Ascending aorta (tissue), 2 donors: Measurements from ENCODE around the gene CERS4. TPM values are rescaled to one million over a fixed set of nuclear protein-coding genes. Genes with fewer than 3 reads are reported as not detected.

Experiments
- DNase-seq, 2 donors: peaks; one replicate each; pipeline ENCODE4 v3.0.0-alpha.2; 2019; ENCODE audit warnings: low spot score in 2 of 2
- H3K27ac ChIP-seq, 2 donors: fragments of 200-600 bp; sonication (generic); one replicate each; pipeline ENCODE4 v1.5.1; 2016 to 2017; ENCODE audit warnings: mild to moderate bottlenecking in 1 of 2
- H3K27me3 ChIP-seq: fragments of 200-600 bp; sonication (generic); one replicate; pipeline ENCODE4 v1.5.1; 2017
- H3K36me3 ChIP-seq, 2 donors: fragments of 200-600 bp; sonication (generic); one replicate each; pipeline ENCODE4 v1.5.1; 2016
- H3K4me1 ChIP-seq, 2 donors: fragments of 200-600 bp; sonication (generic); one replicate each; pipeline ENCODE4 v1.5.1; 2016 to 2017; ENCODE audit warnings: mild to moderate bottlenecking in 1 of 2
- H3K4me3 ChIP-seq, 2 donors: fragments of 200-600 bp; sonication (generic); one replicate each; pipeline ENCODE4 v1.5.1; 2016 to 2017; ENCODE audit warnings: mild to moderate bottlenecking in 1 of 2
- H3K9me3 ChIP-seq, 2 donors: fragments of 200-600 bp; sonication (generic); one replicate each; pipeline ENCODE4 v1.5.1; 2016
- CTCF ChIP-seq, 3 experiments: fragments of 200-600 bp in 2 of 3; fragments of 450-650 bp in 1 of 3; sonication (generic) in 2 of 3; IDR thresholded peaks; one replicate each; pipeline ENCODE4 v1.5.1; 2016 to 2019; ENCODE audit warnings: antibody characterized with exemption in 3 of 3, mild to moderate bottlenecking in 1 of 3, moderate library complexity in 1 of 3
- intact Hi-C: fragments of 100-400 bp; cut with DNase I; formaldehyde crosslinking; loops from one replicate; pipeline ENCODE4 v1.15.1; 2023
- total RNA-seq: library from RNA; depleted of rRNA; stranded (reverse); fragments of >200 nt; gene quantifications from one replicate; pipeline ENCODE4 v1.1.0, GENCODE V29; 2016

CERS4 gene
- total RNA-seq, 1 donor from 2014 or later: 20.2 TPM

- H3K9me3 ChIP-seq: no peaks in the 10 kb centered on the region
- intact Hi-C loops: no loop called here
- peaks cover 0 to 6% of the 10 kb centered on the region in 2 donors for H3K4me1 ChIP-seq
- H3K4me3 ChIP-seq: no peak overlapping the region
- H3K27me3 ChIP-seq: no peaks in the 10 kb centered on the region
- TF ChIP-seq CTCF (IDR thresholded peaks at IDR 0.05): no peak
- DNase-seq: no peak
- H3K36me3 ChIP-seq: peaks cover 14 to 33% of the 10 kb centered on the region in 2 donors
- no peak overlapping the region for H3K27ac ChIP-seq
Observed at GRCh38 chr19:8255426-8256125, 46.4 kb downstream of the CERS4 start.

GRCh38 chr19:8256276-8257051 is 47.3 kb downstream of the CERS4 start:
- Histone ChIP-seq H3K36me3 (peaks cover 14 to 33% of the 10 kb centered on the region in 2 donors), H3K4me3 (no peak overlapping the region), H3K27me3 (no peaks in the 10 kb centered on the region), H3K27ac (no peak overlapping the region), H3K4me1 (no peaks in the 10 kb centered on the region), H3K9me3 (no peaks in the 10 kb centered on the region)
- intact Hi-C loops: no loop called here
- DNase-seq: no peak
- TF ChIP-seq CTCF (IDR thresholded peaks at IDR 0.05): no peak

GRCh38 chr19:8257052-8257443 is 47.9 kb downstream of the CERS4 start:
- no peak for DNase-seq
- no peaks in the 10 kb centered on the region for H3K4me1 ChIP-seq
- no peak overlapping the region for H3K27ac ChIP-seq
- intact Hi-C loops: no loop called here
- H3K27me3 ChIP-seq: no peaks in the 10 kb centered on the region
- no peaks in the 10 kb centered on the region for H3K9me3 ChIP-seq
- peaks cover 14 to 39% of the 10 kb centered on the region in 2 donors for H3K36me3 ChIP-seq
- H3K4me3 ChIP-seq: no peak overlapping the region
- TF ChIP-seq CTCF (IDR thresholded peaks at IDR 0.05): no peak

GRCh38 chr19:8259142-8259921 is 50.2 kb downstream of the CERS4 start:
- no peaks in the 10 kb centered on the region for H3K4me1 ChIP-seq
- no peak for TF ChIP-seq CTCF (IDR thresholded peaks at IDR 0.05)
- no peak for DNase-seq
- H3K27me3 ChIP-seq: no peaks in the 10 kb centered on the region
- no peaks in the 10 kb centered on the region for H3K9me3 ChIP-seq
- no peak overlapping the region for H3K4me3 ChIP-seq
- no peak overlapping the region for H3K27ac ChIP-seq
- intact Hi-C loops: no loop called here
- peaks cover 14 to 41% of the 10 kb centered on the region in 2 donors for H3K36me3 ChIP-seq

GRCh38 chr19:8259922-8260247 is 50.7 kb downstream of the CERS4 start:
- H3K27me3 ChIP-seq: no peaks in the 10 kb centered on the region
- no peak for DNase-seq
- H3K4me3 ChIP-seq: no peak overlapping the region
- peaks cover 14 to 39% of the 10 kb centered on the region in 2 donors for H3K36me3 ChIP-seq
- intact Hi-C loops: no loop called here
- H3K4me1 ChIP-seq: no peaks in the 10 kb centered on the region
- no peak overlapping the region for H3K27ac ChIP-seq
- H3K9me3 ChIP-seq: no peaks in the 10 kb centered on the region
- no peak for TF ChIP-seq CTCF (IDR thresholded peaks at IDR 0.05)
